Liver (tissue), 9 donors: Measurements from ENCODE around the gene NMNAT2. TPM values are rescaled to one million over a fixed set of nuclear protein-coding genes. Genes with fewer than 3 reads are reported as not detected.

Source experiments
- DNase-seq: peaks from one replicate; pipeline ENCODE4 v3.0.0-alpha.2; 2017; ENCODE audit warnings: low spot score
- H3K27ac ChIP-seq, 2 donors: one replicate each; pipeline ENCODE4 v1.7.0; 2013; ENCODE audit warnings: inconsistent platforms in 2 of 2, low read length in 2 of 2, control low read depth in 1 of 2, low read depth in 1 of 2, mild to moderate bottlenecking in 1 of 2
- H3K27me3 ChIP-seq, 4 donors: one replicate each; pipeline versions ENCODE4 v1.6.1 to v1.7.0; 2013; ENCODE audit warnings: low read length in 3 of 4, inconsistent platforms in 1 of 4, mild to moderate bottlenecking in 1 of 4, moderate library complexity in 1 of 4; ENCODE audit not compliant: control insufficient read depth in 4 of 4, insufficient read depth in 4 of 4
- H3K36me3 ChIP-seq, 4 donors: one replicate each; pipeline versions ENCODE4 v1.6.1 to v1.7.0; 2013; ENCODE audit warnings: low read length in 3 of 4, mild to moderate bottlenecking in 3 of 4, low read depth in 1 of 4, moderate library complexity in 1 of 4; ENCODE audit not compliant: control insufficient read depth in 4 of 4, insufficient read depth in 3 of 4
- H3K4me1 ChIP-seq, 4 donors: one replicate each; pipeline versions ENCODE4 v1.6.1 to v1.7.0; 2013; ENCODE audit warnings: low read length in 3 of 4, mild to moderate bottlenecking in 3 of 4, moderate library complexity in 1 of 4; ENCODE audit not compliant: control insufficient read depth in 4 of 4, insufficient read depth in 4 of 4
- H3K4me3 ChIP-seq, 3 donors: one replicate each; pipeline versions ENCODE4 v1.6.1 to v1.7.0; 2013; ENCODE audit warnings: low read length in 3 of 3, control low read depth in 1 of 3, low read depth in 1 of 3, mild to moderate bottlenecking in 1 of 3
- H3K9ac ChIP-seq, 2 donors: one replicate each; pipeline ENCODE4 v1.7.0; 2013; ENCODE audit warnings: low read length in 2 of 2, mild to moderate bottlenecking in 2 of 2, moderate library complexity in 2 of 2, control low read depth in 1 of 2, low read depth in 1 of 2
- H3K9me3 ChIP-seq, 4 donors: one replicate each; pipeline versions ENCODE4 v1.6.1 to v1.7.0; 2013; ENCODE audit warnings: low read length in 3 of 4; ENCODE audit not compliant: control insufficient read depth in 4 of 4
- ATF3 ChIP-seq: IDR thresholded peaks from 2 replicates; pipeline ENCODE4 v1.6.1; 2016; ENCODE audit warnings: antibody characterized with exemption
- CTCF ChIP-seq: fragments of 150-350 bp; IDR thresholded peaks from 2 replicates; pipeline ENCODE4 v1.5.1; 2017; ENCODE audit warnings: improper control_type of control experiment, low read depth, low read length; ENCODE audit not compliant: missing input control
- EGR1 ChIP-seq, 2 donors: IDR thresholded peaks; 2 replicates each; pipeline ENCODE4 v1.6.1; 2016 to 2018; ENCODE audit warnings: antibody characterized with exemption in 2 of 2, low read depth in 2 of 2
- FOXA1 ChIP-seq: IDR thresholded peaks from 2 replicates; pipeline ENCODE4 v1.6.1; 2016; ENCODE audit warnings: antibody characterized with exemption
- FOXA2 ChIP-seq: IDR thresholded peaks from 2 replicates; pipeline ENCODE4 v1.6.1; 2016; ENCODE audit warnings: antibody characterized with exemption
- GABPA ChIP-seq, 2 donors: IDR thresholded peaks in 1 of 2; conservative IDR thresholded peaks in 1 of 2; 2 replicates each; pipeline ENCODE4 v1.6.1; 2016; ENCODE audit warnings: antibody characterized with exemption in 2 of 2, mild to moderate bottlenecking in 1 of 2, moderate library complexity in 1 of 2
- HNF4A ChIP-seq, 2 donors: conservative IDR thresholded peaks; 2 replicates each; pipeline ENCODE4 v1.6.1; 2016; ENCODE audit warnings: antibody characterized with exemption in 2 of 2, mild to moderate bottlenecking in 2 of 2
- HNF4G ChIP-seq: IDR thresholded peaks from 2 replicates; pipeline ENCODE4 v1.6.1; 2016; ENCODE audit warnings: antibody characterized with exemption
- JUND ChIP-seq, 2 donors: IDR thresholded peaks; 2 replicates each; pipeline ENCODE4 v1.6.1; 2016; ENCODE audit warnings: antibody characterized with exemption in 2 of 2
- MAX ChIP-seq: IDR thresholded peaks from 2 replicates; pipeline ENCODE4 v1.6.1; 2016; ENCODE audit warnings: antibody characterized with exemption
- NR2F2 ChIP-seq: IDR thresholded peaks from 2 replicates; pipeline ENCODE4 v1.6.1; 2016; ENCODE audit warnings: antibody characterized with exemption
- RAD21 ChIP-seq, 2 donors: IDR thresholded peaks; 2 replicates each; pipeline ENCODE4 v1.6.1; 2016; ENCODE audit warnings: antibody characterized with exemption in 2 of 2, mild to moderate bottlenecking in 2 of 2
- REST ChIP-seq: IDR thresholded peaks from 2 replicates; pipeline ENCODE4 v1.6.1; 2016; ENCODE audit warnings: antibody characterized with exemption, mild to moderate bottlenecking
- RXRA ChIP-seq, 2 donors: IDR thresholded peaks; 2 replicates each; pipeline ENCODE4 v1.6.1; 2017 to 2018; ENCODE audit warnings: antibody characterized with exemption in 2 of 2, mild to moderate bottlenecking in 1 of 2
- SP1 ChIP-seq: IDR thresholded peaks from 2 replicates; pipeline ENCODE4 v1.6.1; 2018; ENCODE audit warnings: antibody characterized with exemption, mild to moderate bottlenecking
- TAF1 ChIP-seq: conservative IDR thresholded peaks from 2 replicates; pipeline ENCODE4 v1.6.1; 2016; ENCODE audit warnings: antibody characterized with exemption, mild to moderate bottlenecking
- YY1 ChIP-seq: IDR thresholded peaks from 2 replicates; pipeline ENCODE4 v1.6.1; 2016; ENCODE audit warnings: antibody characterized with exemption, mild to moderate bottlenecking
- WGBS: extraction: QIAGEN DNeasy Blood & Tissue Kit; methylation state at CpG from one replicate; pipeline ENCODE4 v1.1.7; 2013; 5-methylcytosine and 5-hydroxymethylcytosine counted together
- polyA plus RNA-seq, 2 donors: library from polyadenylated mRNA; stranded (reverse) in 1 of 2; unstranded in 1 of 2; fragments of 200-250 nt in 1 of 2; fragments of >200 nt in 1 of 2; fragmentation: Nextera tagmentation in 1 of 2; extraction: Ambion mirVana in 1 of 2; gene quantifications; one replicate each; pipeline versions ENCODE4 v1.2.1 to v1.2.3, GENCODE V29; 2013 to 2015
- total RNA-seq, 2 donors: library from RNA; depleted of rRNA; stranded (reverse); fragments of >200 nt; gene quantifications; one replicate each; pipeline ENCODE4 v1.2.3, GENCODE V29; 2014
- donor health status: healthy.
- donor health status: healthy.
- donor health status: healthy.
- donor health status: healthy.
- donor health status: healthy.

Gene NMNAT2
- total and polyA plus RNA-seq, 4 donors: under 0.01 to 0.07 (median 0.05) TPM; not detected in 1

GRCh38 chr1:183388735-183389134 is 29.4 kb downstream of the NMNAT2 start:
- 63% methylated on average over 6 of the region's 6 CpGs for WGBS
- TF ChIP-seq MAX: no peak
- TF ChIP-seq EGR1 (IDR thresholded peaks at IDR 0.05; ENCODE audit: low read depth in 2 of 2): no peak
- TF ChIP-seq ATF3: no peak
- no peak for TF ChIP-seq RAD21 (IDR thresholded peaks at IDR 0.05)
- no peak for TF ChIP-seq YY1
- no peak for TF ChIP-seq FOXA2
- TF ChIP-seq REST: no peak
- TF ChIP-seq HNF4G: no peak
- no peak for TF ChIP-seq CTCF
- TF ChIP-seq TAF1: no peak
- no peak for TF ChIP-seq JUND (IDR thresholded peaks at IDR 0.05)
- TF ChIP-seq FOXA1: no peak
- H3K27me3 ChIP-seq: no peaks in the 10 kb centered on the region

GRCh38 chr1:183385340-183386144 is 32.6 kb downstream of the NMNAT2 start:
- no peak for DNase-seq
- no peaks in the 10 kb centered on the region for H3K9me3 ChIP-seq
- no peaks in the 10 kb centered on the region for H3K36me3 ChIP-seq
- H3K4me1 ChIP-seq: no peaks in the 10 kb centered on the region
- H3K9ac ChIP-seq: no peak overlapping the region
- 87% methylated on average over 6 of the region's 6 CpGs for WGBS
- no peak overlapping the region for H3K4me3 ChIP-seq
- no peaks in the 10 kb centered on the region for H3K27me3 ChIP-seq
- no peak overlapping the region for H3K27ac ChIP-seq
- TF ChIP-seq YY1 (no peak), HNF4A (conservative IDR thresholded peaks at IDR 0.05) (no peak), RXRA (IDR thresholded peaks at IDR 0.05) (no peak), JUND (IDR thresholded peaks at IDR 0.05) (no peak), EGR1 (IDR thresholded peaks at IDR 0.05; ENCODE audit: low read depth in 2 of 2) (no peak), ATF3 (no peak), SP1 (no peak), RAD21 (IDR thresholded peaks at IDR 0.05) (no peak), FOXA1 (no peak), HNF4G (no peak), NR2F2 (no peak), MAX (no peak), FOXA2 (no peak), GABPA (IDR thresholded peaks at IDR 0.05 in 1 of 2, conservative IDR thresholded peaks at IDR 0.05 in 1 of 2) (no peak), CTCF (no peak), REST (no peak), TAF1 (no peak)

More at GRCh38 chr1:183388735-183389134, 29.4 kb downstream of the NMNAT2 start:
- no peaks in the 10 kb centered on the region for H3K9me3 ChIP-seq
- no peaks in the 10 kb centered on the region for H3K36me3 ChIP-seq
- H3K4me3 ChIP-seq: no peak overlapping the region
- H3K27ac ChIP-seq: no peak overlapping the region
- H3K4me1 ChIP-seq: no peaks in the 10 kb centered on the region
- H3K9ac ChIP-seq: no peak overlapping the region
- DNase-seq: no peak
